Hematopoietic multipotent progenitor cell treated with erythropoietin and hydrocortisone succinate and interleukin-3 and kit ligand, for 15 days (in vitro differentiated cells): ENCODE data around the gene MRPL57.
"Not testable (repeated sequence)": the region's sequence is repeated elsewhere in the genome, so short reads cannot be mapped to it uniquely, and the experiment has no call there.

Experiments
- DNase-seq: peaks from one replicate; pipeline ENCODE4 v3.0.0-alpha.2; 2015; ENCODE audit warnings: low spot score

Gene MRPL57

DNA sequence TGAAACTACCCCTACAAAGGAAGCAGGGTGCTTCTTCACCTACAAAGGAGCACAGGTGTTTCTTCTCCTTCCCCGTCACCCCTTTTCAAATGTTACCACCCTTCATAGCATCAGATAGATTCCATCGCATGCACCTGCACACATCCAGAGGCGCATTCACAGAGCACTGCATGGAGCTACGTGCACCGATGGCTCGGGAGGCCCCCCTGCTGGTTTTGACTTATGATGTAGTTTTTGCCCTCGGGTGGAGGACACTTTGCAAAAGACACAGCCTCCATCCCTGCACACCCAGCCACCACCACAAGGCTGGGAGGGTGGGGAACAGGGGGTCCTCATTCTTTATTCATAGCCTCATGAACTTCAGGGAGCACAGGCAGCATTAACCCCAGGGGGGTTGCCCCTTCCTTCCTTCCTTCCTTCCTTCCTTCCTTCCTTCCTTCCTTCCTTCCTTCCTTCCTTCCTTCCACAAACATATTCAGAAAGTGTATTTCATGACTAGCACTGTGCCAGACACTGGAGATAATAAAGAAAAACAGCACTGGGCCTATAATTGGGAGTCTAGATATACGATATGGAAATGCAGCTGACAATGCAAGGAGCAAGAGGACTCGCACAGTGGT is 21.3 kb downstream of the MRPL57 start:
- DNase-seq: not testable (repeated sequence)

DNA sequence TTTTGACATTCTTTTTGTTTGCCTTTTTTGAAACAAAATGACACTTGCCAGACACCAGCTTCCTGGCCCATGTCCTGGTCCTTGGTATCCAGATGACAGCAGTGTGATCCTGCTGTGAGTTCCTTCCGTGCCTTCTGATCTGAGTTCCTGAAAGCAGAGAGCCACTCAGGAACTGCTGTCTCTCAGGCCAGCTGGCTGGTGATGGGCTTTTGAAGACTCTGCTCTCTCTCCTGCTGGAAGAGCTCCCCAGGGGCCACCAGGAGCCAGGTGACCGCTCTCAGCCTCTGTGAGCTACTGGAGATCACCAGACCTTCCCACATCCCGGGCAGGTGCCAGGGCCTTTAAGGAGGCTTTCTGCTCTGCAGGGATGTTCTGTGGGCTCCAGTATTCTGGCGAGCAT is 21.9 kb downstream of the MRPL57 start:
- DNase-seq: not testable (repeated sequence)

DNA sequence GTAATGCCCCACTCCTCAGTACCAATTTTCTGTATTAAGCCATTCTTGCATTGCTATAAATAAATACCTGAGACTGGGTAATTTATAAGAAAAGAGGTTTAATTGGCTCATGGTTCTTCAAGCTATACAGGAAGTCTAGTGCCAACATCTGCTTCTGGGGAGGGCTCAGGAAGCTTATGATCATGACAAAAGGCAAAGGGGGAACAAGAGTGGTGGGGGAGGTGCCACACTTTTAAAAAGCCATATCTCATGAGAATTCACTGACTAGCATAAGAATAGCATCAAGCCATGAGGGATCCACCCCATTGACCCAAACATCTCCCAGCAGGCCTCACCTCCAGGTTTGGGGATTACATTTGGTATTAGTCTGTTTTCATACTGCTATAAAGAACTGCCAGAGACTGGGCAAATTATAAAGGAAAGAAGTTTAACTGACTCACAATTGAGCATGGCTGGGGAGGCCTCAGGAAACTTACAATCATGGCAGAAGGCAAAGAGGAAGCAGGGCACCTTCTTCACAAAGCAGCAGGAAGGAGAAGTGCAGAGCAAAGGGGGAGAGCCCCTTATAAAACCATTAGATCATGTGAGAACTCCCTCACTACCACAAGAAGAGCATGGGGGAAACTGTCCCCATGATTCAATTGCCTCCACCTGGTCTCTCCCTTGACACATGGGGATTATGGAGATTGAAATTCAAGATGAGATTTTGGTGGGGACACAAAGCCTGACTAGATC is 25.2 kb downstream of the MRPL57 start:
- DNase-seq: not testable (repeated sequence)

GRCh38 chr13:21202767-21203531 is 26.5 kb downstream of the MRPL57 start:
- DNase-seq: no peak

- DNase-seq: no peak
Measured at GRCh38 chr13:21208652-21209154, 32.2 kb downstream of the MRPL57 start.

DNA sequence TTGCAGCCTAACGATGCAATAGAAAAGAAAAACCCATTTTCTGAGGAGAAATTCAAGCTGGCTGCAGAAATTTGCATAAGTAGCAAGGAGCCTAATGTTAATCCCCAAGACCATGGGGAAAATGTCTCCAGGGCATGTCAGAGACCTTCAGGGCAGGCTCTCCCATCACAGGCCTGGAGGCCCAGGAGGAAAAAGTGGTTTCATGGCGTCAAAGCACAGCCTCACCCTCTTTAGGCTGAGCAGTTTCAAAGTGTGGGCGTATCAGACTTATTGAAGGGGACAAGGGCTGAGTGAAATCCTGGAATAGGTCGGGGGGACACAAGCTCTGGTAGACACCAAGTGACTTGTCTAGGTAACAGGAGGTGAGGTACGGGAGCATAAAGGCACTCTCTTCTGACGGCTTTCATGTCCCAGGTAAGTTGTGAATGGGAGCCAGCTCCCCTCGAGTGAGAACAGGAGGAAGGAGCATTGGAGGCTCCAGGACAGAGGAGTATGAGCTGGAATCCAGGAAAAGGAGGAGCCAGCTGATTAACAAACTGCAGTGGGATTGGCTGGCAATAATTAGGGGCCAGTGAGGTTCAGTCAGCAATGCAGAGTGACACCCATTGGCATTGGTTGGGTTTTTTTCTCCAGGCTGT is 35.8 kb downstream of the MRPL57 start:
- no peak for DNase-seq

DNA sequence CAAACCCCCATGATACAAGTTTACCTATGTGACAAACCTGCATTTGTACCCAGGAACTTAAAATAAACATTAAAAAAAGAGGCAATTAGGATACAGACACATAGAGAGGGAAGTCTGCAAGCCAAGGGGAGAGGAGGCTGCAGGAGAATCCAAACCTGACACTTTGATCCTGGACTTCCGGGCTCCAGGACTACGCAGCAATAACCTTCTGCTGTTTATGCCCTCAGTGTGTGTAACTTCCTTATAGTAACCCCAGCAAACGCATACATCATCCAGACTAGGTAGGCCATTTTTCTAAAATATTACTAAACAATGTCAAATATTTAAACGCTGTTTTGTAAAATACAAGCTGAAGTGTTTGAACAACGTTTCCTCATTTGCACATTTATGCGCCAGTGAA is 39.0 kb downstream of the MRPL57 start:
- DNase-seq: not testable (repeated sequence)

- DNase-seq: no peak
Measured at GRCh38 chr13:21216332-21216731, 39.9 kb downstream of the MRPL57 start.

GRCh38 chr13:21218351-21219035 is 42.0 kb downstream of the MRPL57 start:
- DNase-seq: no peak

DNA sequence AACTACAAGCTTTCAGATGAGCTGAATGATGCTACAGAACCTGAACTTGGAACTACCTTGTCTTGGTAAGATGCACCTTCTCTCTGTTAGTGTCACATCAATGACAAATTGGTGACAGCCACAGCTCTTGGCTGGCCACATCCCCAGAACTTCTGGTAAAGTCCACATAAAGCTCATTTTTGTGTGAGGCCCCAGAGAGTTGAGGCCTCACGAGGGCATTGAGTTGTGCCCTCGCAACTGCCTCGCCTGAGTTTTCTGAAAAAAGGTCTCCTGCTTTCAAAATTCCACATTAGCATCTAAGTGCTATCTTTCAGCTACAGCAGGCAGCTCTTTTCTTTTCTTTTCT is 42.6 kb downstream of the MRPL57 start:
- no peak for DNase-seq

- not testable (repeated sequence) for DNase-seq
Measured at GRCh38 chr13:21219716-21220115, 43.3 kb downstream of the MRPL57 start.

DNA sequence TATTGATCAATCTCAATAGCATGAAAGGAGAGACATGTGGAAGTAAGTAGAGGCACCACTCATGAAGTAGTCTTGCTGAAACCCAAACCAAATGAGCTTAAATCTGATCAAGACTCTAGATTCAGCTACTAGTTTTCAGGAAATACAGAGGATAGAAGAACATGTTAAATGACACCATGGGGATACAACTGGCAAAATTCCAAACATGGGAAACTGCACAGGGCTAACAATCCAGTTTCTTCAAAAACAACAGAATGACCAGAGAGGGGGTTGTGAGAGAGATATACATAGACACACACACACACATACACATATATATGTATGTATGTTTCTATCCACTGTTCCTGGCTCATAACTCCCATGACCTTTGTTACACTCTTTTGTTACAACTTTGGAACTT is 44.8 kb downstream of the MRPL57 start:
- no peak for DNase-seq

DNA sequence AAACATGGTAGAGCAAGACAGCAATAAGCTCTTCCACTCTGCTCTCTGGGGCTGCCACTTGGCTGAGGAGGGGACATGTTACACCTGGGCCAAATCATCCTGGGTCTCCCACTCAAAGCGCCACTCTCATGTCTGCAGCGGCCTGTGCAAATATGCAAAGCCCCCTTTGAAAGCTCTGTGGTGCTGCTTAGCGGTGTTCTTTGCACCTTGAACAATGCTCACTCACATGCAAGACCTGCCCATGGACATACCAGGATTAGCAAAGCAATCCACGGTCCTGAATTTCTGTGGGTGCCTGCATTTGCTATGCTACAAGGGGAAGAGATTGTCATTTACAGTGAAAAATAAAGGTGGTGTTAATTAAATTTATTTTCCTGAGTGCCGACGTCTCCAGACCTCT is 48.6 kb downstream of the MRPL57 start:
- no peak for DNase-seq

DNA sequence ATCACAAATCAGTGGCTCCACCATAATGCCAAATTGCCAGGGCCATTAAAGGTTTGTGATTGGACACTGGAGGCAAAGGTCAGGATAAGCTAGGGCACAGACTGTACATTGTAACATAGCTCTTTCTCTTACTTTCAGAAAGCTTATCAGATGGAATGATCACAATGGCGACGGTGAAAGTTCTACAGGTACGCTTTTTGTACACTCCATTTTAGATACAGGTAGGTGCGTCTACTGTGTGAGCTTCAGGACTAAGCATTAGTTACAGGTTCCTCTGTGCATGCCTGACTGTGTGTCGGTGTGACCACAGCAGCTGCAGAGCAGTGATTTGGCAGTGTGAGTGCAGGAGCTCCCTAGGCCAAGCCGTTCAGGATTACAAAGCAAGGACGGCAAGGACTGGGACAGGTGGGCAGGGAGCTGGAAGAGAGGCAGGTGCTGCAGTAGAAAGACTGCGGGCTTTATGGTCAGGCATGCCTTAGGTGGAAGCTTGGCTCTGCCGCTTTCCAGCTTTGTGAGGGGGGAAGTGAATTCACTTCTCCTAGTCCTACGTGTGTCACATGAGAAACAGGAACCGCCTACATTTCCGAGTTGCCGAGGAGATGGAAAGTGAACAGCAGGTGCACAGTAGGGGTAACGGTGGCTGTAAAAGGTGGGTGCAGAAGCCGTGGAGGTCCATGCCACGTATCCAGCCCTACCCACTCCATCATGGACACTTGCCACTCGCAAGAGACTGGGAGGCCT is 49.6 kb downstream of the MRPL57 start:
- DNase-seq: no peak

DNA sequence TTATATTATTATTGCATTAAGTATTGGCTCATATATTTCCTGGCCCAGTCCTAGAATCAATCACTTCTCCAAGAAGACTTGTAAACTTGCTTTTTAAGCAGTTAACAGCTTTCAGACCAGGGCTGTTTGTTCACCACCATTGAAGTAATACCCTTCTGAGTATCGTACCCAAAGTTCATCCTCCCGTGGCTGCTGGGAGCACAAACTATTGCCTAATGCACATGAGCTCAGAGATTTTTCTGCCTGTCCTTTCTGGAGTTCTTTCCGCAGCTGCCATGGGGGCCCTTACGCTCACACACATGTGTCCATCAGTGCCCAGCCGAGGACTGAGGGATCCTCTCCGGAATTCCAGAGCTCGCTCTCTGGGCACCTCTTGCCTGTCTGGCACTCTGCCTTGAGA is 51.5 kb downstream of the MRPL57 start:
- no peak for DNase-seq
